Heart right ventricle (tissue), 16 donors: ENCODE measurements around the gene TWF1. TPM values are rescaled to one million over a fixed set of nuclear protein-coding genes. Genes with fewer than 3 reads are reported as not detected.

Experiments
- ATAC-seq, 8 donors: fragments of 200-7000 bp; cut with Tn5 transposase; one replicate each; pipeline ENCODE4 v1.9.1; 2020; ENCODE audit warnings: mild to moderate bottlenecking in 8 of 8, moderate library complexity in 8 of 8, moderate number of reproducible peaks in 1 of 8
- DNase-seq, 2 donors: peaks; one replicate each; pipeline ENCODE4 v3.0.0-alpha.2; 2020
- H3K27ac ChIP-seq, 10 donors: fragments of 200-600 bp; sonication (generic) in 2 of 10; one replicate each; pipeline versions ENCODE4 v1.5.0 to v1.8.0; 2020 to 2022; ENCODE audit warnings: mild to moderate bottlenecking in 3 of 10
- H3K27me3 ChIP-seq, 7 donors: fragments of 200-600 bp; one replicate each; pipeline ENCODE4 v1.8.0; 2021 to 2022; ENCODE audit warnings: mild to moderate bottlenecking in 2 of 7
- H3K36me3 ChIP-seq, 9 donors: fragments of 200-600 bp; sonication (generic) in 1 of 9; one replicate each; pipeline versions ENCODE4 v1.5.0 to v1.8.0; 2020 to 2022; ENCODE audit warnings: mild to moderate bottlenecking in 2 of 9
- H3K4me1 ChIP-seq, 9 donors: fragments of 200-600 bp; sonication (generic) in 1 of 9; one replicate each; pipeline versions ENCODE4 v1.5.0 to v1.8.0; 2020 to 2022; ENCODE audit warnings: mild to moderate bottlenecking in 4 of 9
- H3K4me3 ChIP-seq, 10 donors: fragments of 200-600 bp; sonication (generic) in 2 of 10; one replicate each; pipeline versions ENCODE4 v1.5.0 to v1.8.0; 2020 to 2022; ENCODE audit warnings: mild to moderate bottlenecking in 7 of 10, moderate library complexity in 2 of 10
- H3K9me3 ChIP-seq, 11 donors: fragments of 200-600 bp in 10 of 11; sonication (generic) in 2 of 11; one replicate each; pipeline versions ENCODE4 v1.5.0 to v1.8.0; 2013 to 2022; ENCODE audit warnings: mild to moderate bottlenecking in 2 of 11, control low read depth in 1 of 11, moderate library complexity in 1 of 11
- CTCF ChIP-seq, 9 donors: fragments of 200-600 bp; sonication (generic) in 2 of 9; IDR thresholded peaks; one replicate each; pipeline versions ENCODE4 v1.5.0 to v1.8.0; 2021 to 2022; ENCODE audit warnings: antibody characterized with exemption in 9 of 9, mild to moderate bottlenecking in 5 of 9, moderate library complexity in 1 of 9
- WGBS, 2 donors: extraction: QIAGEN DNeasy Blood & Tissue Kit; methylation state at CpG; one replicate each; pipeline ENCODE4 v1.1.7; 2013; ENCODE audit warnings: inconsistent platforms in 1 of 2; 5-methylcytosine and 5-hydroxymethylcytosine counted together
- intact Hi-C, 10 donors: fragments of 100-400 bp; cut with DNase I; formaldehyde crosslinking; loops; one replicate each; pipeline versions ENCODE4 v1.11.1 to v1.14.2; 2022
- polyA plus RNA-seq, 2 donors: library from polyadenylated mRNA; stranded (reverse); fragments of 200-250 nt; gene quantifications; one replicate each; pipeline ENCODE4 v1.2.3, GENCODE V29; 2013
- total RNA-seq, 10 donors: library from RNA; stranded (reverse); fragmentation: NEBNext Ultra II Directional in 3 of 10; extraction: Animal tissue kit (Norgen Biotek cat#: 25700) in 3 of 10; gene quantifications; one replicate each; pipeline versions ENCODE4 v1.2.1 to v1.2.4, GENCODE V29; 2021 to 2023
- donor health status: Arrhythmogenic right ventricular cardiomyopathy.
- donor health status: ischemic (EF 13 %, LVEDD 7.1; RV severe dilation, severe dysfunction).
- donor health status: healthy with polysubstance abuse.
- donor health status: DM: no; HTN: yes; CAD: no.
- donor health status: DM: no; HTN: no; CAD: no.
- donor health status: ischemic (EF 25% LVEDD 6.9; RV normal size, moderate dysfunction).
- donor health status: ischemic (EF 25% LVEDD 5.7; RV mildly dilated, moderate dysfunction).
- donor health status: healthy.
- donor health status: DM: yes; HTN: yes; CAD: no.
- donor health status: Ischemic cardiomyopathy.
- donor health status: ischemic (EF 35%, LVEDD 5.7; RV mildly dilated, moderate dysfunction).
- donor health status: nonischemic (EF 11% LVEDD 7.7; RV severe dilation, severe dysfunction).
- donor health status: DM: yes; HTN: yes; CAD: no.
- donor health status: PGD.
- donor health status: ischemic (EF 29% LVEDD 5.4; RV normal size, mild dysfunction).
- donor health status: nonischemic (EF 23%, LVEDD 6.1; RV moderate dilation, normal function).

The TWF1 gene
- total and polyA plus RNA-seq, 12 donors: 8.5 to 21.7 (median 11.1) TPM

GRCh38 chr12:43805149-43805859 is 813 bp downstream of the TWF1 start:
- intact Hi-C loops: loop anchor here in 5 of 10 donors (5.0 to 10.0 kb wide), 3 partner anchors 48 to 79 kb away; partner anchors contain the start of genes IRAK4 (in 2 of the 5) and PUS7L (in 2 of the 5)
- DNase-seq: no peak
- no peaks in the 10 kb centered on the region for H3K27me3 ChIP-seq
- no peak for TF ChIP-seq CTCF (IDR thresholded peaks at IDR 0.05)
- H3K4me3 ChIP-seq: peak overlapping the region; percentile 74 to 97 (median 93)
- WGBS, 2 donors: 6 to 8% methylated on average over 20 of the region's 20 CpGs
- H3K9me3 ChIP-seq: no peaks in the 10 kb centered on the region
- peak overlapping the region; percentile 83 to 99 (median 96) for H3K27ac ChIP-seq
- no peak for ATAC-seq
- H3K36me3 ChIP-seq: peaks cover 0 to 41% (median 7%) of the 10 kb centered on the region in 9 donors
- H3K4me1 ChIP-seq: peaks cover 0 to 46% (median 24%) of the 10 kb centered on the region in 9 donors

- H3K4me3 ChIP-seq: no peak overlapping the region
- 91 to 92% methylated on average over 4 of the region's 4 CpGs for WGBS, 2 donors
Measured at GRCh38 chr12:43797561-43798217, 8.4 kb downstream of the TWF1 start.

GRCh38 chr12:43795716-43796280 is 10.3 kb downstream of the TWF1 start:
- no peak overlapping the region for H3K27ac ChIP-seq
- ATAC-seq: no peak
- 66 to 75% methylated on average over 2 of the region's 2 CpGs for WGBS, 2 donors
- no peaks in the 10 kb centered on the region for H3K27me3 ChIP-seq
- H3K4me3 ChIP-seq: no peak overlapping the region
- peaks cover 0 to 4% (median 0%) of the 10 kb centered on the region in 11 donors for H3K9me3 ChIP-seq
- H3K36me3 ChIP-seq: peaks cover 0 to 80% (median 62%) of the 10 kb centered on the region in 9 donors
- TF ChIP-seq CTCF (IDR thresholded peaks at IDR 0.05): no peak
- intact Hi-C loops: no loop called here
- DNase-seq: no peak
- H3K4me1 ChIP-seq: no peaks in the 10 kb centered on the region

More at GRCh38 chr12:43797561-43798217, 8.4 kb downstream of the TWF1 start:
- H3K9me3 ChIP-seq: peaks cover 0 to 3% (median 0%) of the 10 kb centered on the region in 11 donors
- TF ChIP-seq CTCF (IDR thresholded peaks at IDR 0.05): no peak
- H3K27ac ChIP-seq: no peak overlapping the region
- DNase-seq (no peak), ATAC-seq (no peak)
- H3K36me3 ChIP-seq: peaks cover 0 to 99% (median 64%) of the 10 kb centered on the region in 9 donors
- H3K27me3 ChIP-seq: no peaks in the 10 kb centered on the region
- intact Hi-C loops: no loop called here
- peaks cover 0 to 3% (median 0%) of the 10 kb centered on the region in 9 donors for H3K4me1 ChIP-seq

- peaks cover 0 to 55% (median 31%) of the 10 kb centered on the region in 9 donors for H3K36me3 ChIP-seq
- no peaks in the 10 kb centered on the region for H3K27me3 ChIP-seq
- no peak overlapping the region for H3K27ac ChIP-seq
- intact Hi-C loops: loop anchor here in 1 of 10 donors (10.0 kb wide), 1 partner anchor 95 kb away; no protein-coding TSS in a partner anchor
- H3K4me1 ChIP-seq: peaks cover 0 to 7% (median 0%) of the 10 kb centered on the region in 9 donors
- ATAC-seq (peak in 3 of 8 donors; percentile 33 to 51 (median 38)), DNase-seq (peak in 1 of 2 donors; percentile 11)
- peaks cover 0 to 4% (median 0%) of the 10 kb centered on the region in 11 donors for H3K9me3 ChIP-seq
- no peak overlapping the region for H3K4me3 ChIP-seq
- no peak for TF ChIP-seq CTCF (IDR thresholded peaks at IDR 0.05)
Measured at GRCh38 chr12:43789941-43790340, 16.2 kb downstream of the TWF1 start.
